ENCODE results near the gene ACTBL2. TPM values are rescaled to one million over a fixed set of nuclear protein-coding genes. Genes with fewer than 3 reads are reported as not detected.

Gene ACTBL2
- total RNA-seq, 1 donor from 2014 or later, result not detected

GRCh38 chr5:57497733-57498132, 15.1 kb upstream of the ACTBL2 start:
- Mint-ChIP-seq H3K27ac (no peak overlapping the region), H3K27me3 (no peaks in the 10 kb centered on the region), H3K36me3 (no peaks in the 10 kb centered on the region), H3K9me3 (no peaks in the 10 kb centered on the region), H3K4me3 (no peak overlapping the region), H3K4me1 (ENCODE audit: unreplicated experiment) (peaks cover 22% of the 10 kb centered on the region)
- no peak for DNase-seq (ENCODE audit: extremely low spot score, unreplicated experiment)
- no peak for TF ChIP-seq CTCF (conservative IDR thresholded peaks at IDR 0.05)

- Mint-ChIP-seq H3K27me3 (no peaks in the 10 kb centered on the region), H3K36me3 (no peaks in the 10 kb centered on the region), H3K9me3 (no peaks in the 10 kb centered on the region), H3K4me1 (ENCODE audit: unreplicated experiment) (peaks cover 13% of the 10 kb centered on the region), H3K27ac (peak overlapping the region; percentile 93), H3K4me3 (peak overlapping the region; percentile 12)
- TF ChIP-seq CTCF (conservative IDR thresholded peaks at IDR 0.05), result no peak
- DNase-seq (ENCODE audit: extremely low spot score, unreplicated experiment), result no peak
These were observed 12.9 kb upstream of the ACTBL2 start for GRCh38 chr5:57495285-57496086.

GRCh38 chr5:57494104-57495098, 11.8 kb upstream of the ACTBL2 start:
- no peak for DNase-seq (ENCODE audit: extremely low spot score, unreplicated experiment)
- peak overlapping the region; percentile 12 for H3K4me3 Mint-ChIP-seq
- no peaks in the 10 kb centered on the region for H3K27me3 Mint-ChIP-seq
- H3K9me3 Mint-ChIP-seq, result no peaks in the 10 kb centered on the region
- peak overlapping the region; percentile 93 for H3K27ac Mint-ChIP-seq
- H3K4me1 Mint-ChIP-seq (ENCODE audit: unreplicated experiment), result peaks cover 8% of the 10 kb centered on the region
- no peaks in the 10 kb centered on the region for H3K36me3 Mint-ChIP-seq
- no peak for TF ChIP-seq CTCF (conservative IDR thresholded peaks at IDR 0.05)

GRCh38 chr5:57493034-57493433, 10.4 kb upstream of the ACTBL2 start:
- no peak for TF ChIP-seq CTCF (conservative IDR thresholded peaks at IDR 0.05)
- Mint-ChIP-seq H3K27me3 (no peaks in the 10 kb centered on the region), H3K4me1 (ENCODE audit: unreplicated experiment) (peaks cover 9% of the 10 kb centered on the region), H3K4me3 (no peak overlapping the region), H3K27ac (peak overlapping the region; percentile 11), H3K9me3 (no peaks in the 10 kb centered on the region), H3K36me3 (no peaks in the 10 kb centered on the region)
- DNase-seq (ENCODE audit: extremely low spot score, unreplicated experiment), result no peak

- Mint-ChIP-seq H3K4me1 (ENCODE audit: unreplicated experiment) (peaks cover 13% of the 10 kb centered on the region), H3K36me3 (no peaks in the 10 kb centered on the region), H3K27me3 (no peaks in the 10 kb centered on the region), H3K27ac (no peak overlapping the region), H3K9me3 (no peaks in the 10 kb centered on the region), H3K4me3 (no peak overlapping the region)
- no peak for TF ChIP-seq CTCF (conservative IDR thresholded peaks at IDR 0.05)
- DNase-seq (ENCODE audit: extremely low spot score, unreplicated experiment), result no peak
These were observed 10.0 kb upstream of the ACTBL2 start for GRCh38 chr5:57492632-57493031.

Measured in type B pancreatic cell (in vitro differentiated cells).